HG02852 (cell line): ENCODE data around the gene CSRP1.
"Not testable (repeated sequence)": the region's sequence is repeated elsewhere in the genome, so short reads cannot be mapped to it uniquely, and the experiment has no call there.

Experiments used
- ATAC-seq: cut with Tn5 transposase; IDR thresholded peaks from one replicate; pipeline ENCODE4 v1.9.1; 2021; ENCODE audit warnings: mild to moderate bottlenecking, moderate library complexity; ENCODE audit not compliant: unreplicated experiment

CSRP1 gene

GRCh38 chr1:201506557-201507359 is at the start of gene CSRP1:
CSRP1 (minus strand) TSS chr1:201507123; CDS start chr1:201496303, 10,820 bp downstream.
- ATAC-seq, result peak; percentile 89

- ATAC-seq, result no peak
Observed at GRCh38 chr1:201555593-201555945, 48.6 kb upstream of the CSRP1 start.

- ATAC-seq, result no peak
Observed at GRCh38 chr1:201554789-201555592, 48.1 kb upstream of the CSRP1 start.

DNA sequence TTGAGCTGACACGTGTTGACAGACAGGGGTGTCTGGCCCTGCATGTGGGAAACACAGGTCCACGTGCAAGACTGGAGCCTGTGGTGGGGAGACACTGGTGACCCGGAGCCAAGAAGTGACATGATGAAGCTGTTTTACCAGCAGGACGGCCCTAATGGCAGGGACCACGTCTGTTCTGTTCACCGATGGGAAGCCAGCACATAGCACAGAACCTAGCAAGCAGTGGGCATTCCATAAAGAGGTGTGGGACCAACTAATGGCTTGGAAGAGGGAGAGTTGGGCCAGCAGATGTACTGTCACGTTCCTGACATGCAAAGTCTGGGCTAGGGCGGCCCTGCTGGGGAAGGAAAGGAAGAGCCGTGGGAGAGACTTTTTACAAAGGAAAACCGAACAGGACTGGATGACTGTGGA is 47.3 kb upstream of the CSRP1 start:
- no peak for ATAC-seq

DNA sequence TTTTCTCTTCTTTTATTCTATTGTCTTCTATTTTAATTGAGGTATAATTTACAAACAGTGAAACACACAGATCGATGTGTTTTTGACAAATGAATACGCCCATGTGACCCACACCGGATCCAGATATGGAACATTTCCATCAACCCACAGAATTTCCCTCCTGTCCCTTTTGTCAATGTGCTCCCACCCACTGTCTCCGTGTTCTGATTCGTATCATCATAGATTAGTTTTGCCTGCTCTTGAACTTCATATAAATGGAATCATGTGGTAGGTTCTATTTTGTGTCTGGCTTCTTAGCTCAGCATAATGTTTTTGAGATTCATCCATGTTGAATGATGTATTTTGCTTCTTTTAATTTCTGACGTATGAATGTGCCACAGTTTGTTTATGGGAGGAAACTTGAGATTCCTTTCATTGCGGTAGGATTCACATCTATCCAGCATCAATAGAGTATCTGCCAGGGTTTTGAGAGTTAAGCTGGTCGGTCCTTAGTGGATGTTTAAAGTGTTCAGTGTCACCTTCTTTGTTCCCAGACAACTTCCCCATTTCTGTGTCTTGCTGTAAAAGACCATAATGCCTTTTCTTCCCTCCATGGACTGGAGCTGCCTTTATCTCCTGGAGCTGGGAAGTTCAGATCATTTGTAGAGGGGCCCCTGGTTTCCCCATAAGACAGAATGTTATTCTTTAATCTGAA is 46.7 kb upstream of the CSRP1 start:
- ATAC-seq, result no peak

GRCh38 chr1:201552941-201553351 is 46.0 kb upstream of the CSRP1 start:
- ATAC-seq, result no peak

DNA sequence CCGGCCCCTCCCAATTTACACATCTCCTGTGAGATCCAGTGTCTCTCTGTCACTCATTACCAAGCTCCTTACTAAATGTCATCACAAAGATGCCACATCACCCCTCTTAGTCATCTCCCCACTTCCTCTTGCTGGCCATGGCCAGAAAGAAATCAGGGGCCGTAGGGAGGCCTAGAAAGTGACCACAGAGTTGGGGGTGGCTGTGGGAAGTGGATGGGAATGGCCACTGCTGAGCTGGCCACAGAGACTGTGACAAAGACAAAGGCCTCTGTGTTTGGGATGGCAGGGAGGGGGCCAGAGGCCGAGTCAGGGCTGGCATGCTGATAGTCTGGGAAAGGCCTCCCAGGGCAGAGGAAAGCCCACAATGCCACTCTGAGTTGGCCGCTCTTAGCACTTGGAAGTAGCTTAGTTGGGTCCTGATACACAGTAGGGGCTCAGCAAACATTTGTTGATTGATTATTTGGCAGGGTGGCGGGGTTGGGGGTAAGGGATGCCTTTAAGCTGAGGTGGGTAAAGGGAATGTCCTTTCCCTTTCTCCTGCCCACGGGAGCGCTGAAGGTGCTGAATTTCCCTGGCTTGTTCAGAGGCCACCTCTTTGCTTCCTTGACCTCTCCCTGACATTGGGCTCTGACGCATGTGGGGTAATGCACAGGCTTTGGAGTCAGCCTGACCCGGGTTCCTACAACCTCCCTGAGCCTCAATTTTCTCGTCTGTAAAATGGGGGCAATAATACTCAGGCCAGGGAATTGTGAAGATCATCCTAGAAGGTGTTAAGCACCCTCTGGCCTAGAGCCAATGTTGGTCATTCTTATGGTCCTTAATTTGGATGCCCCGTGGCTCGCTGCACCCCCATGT is 45.2 kb upstream of the CSRP1 start:
- no peak for ATAC-seq

DNA sequence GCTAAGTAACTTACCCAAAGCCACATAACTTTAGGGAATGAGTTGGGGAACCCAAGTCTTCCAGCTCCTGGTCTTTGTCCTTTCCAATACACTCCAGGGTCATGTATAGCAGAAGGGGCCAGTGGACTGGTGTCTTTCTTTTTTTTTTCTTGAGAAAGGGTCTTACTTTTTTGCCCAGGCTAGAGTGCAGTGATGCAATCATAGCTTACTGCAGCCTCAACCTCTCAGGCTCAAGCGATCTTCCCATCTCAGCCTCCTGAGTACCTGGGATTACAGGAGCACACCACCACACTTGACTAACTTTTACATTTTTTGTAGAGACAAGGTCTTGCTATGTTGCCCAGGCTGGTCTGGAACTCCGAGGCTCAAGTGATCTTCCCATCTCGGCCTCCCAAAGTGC is 44.2 kb upstream of the CSRP1 start:
- no peak for ATAC-seq

DNA sequence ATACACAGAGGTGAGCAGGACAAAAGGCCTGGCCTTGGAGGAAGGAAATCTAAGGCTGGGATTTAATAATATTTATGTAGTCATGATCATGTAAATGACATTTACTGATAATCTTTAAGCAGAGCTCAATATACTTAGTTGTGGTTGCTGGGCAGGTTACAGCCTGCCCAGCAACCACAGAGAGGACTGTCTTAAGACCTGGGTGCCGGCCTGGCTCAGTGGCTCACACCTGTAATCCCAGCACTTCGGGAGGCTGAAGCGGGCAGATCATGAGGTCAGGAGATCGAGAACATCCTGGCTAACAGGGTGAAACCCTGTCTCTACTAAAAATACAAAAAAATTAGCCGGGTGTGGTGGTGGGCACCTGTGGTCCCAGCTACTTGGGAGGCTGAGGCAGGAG is 42.6 kb upstream of the CSRP1 start:
- not testable (repeated sequence) for ATAC-seq

DNA sequence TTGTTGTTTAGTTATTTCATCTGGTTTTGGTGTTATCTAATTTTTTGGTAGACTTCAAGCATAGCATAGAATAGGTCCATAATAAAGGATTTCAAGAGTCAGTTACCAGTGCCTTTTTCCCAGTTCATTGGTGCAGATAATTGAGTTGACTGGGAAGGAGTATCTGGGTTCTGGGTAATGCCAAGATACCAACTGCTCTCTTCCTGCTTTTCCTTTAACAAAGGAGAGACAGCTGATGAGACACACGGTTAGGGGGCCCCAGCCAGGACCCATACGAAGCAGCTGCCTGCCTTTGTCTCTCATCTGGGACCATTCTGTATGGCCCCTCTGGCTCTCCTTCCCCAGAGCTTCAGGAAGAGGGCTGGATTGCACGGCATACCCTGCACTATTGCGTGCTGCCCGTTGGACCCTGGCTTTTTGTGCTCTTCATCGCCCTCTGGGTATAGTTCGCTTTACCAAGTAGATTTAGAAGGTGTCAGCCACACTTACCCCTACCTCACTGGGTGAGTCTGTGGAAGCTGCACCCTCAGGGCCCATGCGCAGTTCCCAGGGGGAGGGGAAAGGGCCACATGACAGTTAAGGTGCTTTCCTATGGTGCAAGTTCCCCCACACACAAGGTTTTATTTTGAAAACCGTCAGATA is 39.0 kb upstream of the CSRP1 start:
- ATAC-seq, result no peak

- ATAC-seq, result no peak
Observed at GRCh38 chr1:201544710-201545109, 37.8 kb upstream of the CSRP1 start.

DNA sequence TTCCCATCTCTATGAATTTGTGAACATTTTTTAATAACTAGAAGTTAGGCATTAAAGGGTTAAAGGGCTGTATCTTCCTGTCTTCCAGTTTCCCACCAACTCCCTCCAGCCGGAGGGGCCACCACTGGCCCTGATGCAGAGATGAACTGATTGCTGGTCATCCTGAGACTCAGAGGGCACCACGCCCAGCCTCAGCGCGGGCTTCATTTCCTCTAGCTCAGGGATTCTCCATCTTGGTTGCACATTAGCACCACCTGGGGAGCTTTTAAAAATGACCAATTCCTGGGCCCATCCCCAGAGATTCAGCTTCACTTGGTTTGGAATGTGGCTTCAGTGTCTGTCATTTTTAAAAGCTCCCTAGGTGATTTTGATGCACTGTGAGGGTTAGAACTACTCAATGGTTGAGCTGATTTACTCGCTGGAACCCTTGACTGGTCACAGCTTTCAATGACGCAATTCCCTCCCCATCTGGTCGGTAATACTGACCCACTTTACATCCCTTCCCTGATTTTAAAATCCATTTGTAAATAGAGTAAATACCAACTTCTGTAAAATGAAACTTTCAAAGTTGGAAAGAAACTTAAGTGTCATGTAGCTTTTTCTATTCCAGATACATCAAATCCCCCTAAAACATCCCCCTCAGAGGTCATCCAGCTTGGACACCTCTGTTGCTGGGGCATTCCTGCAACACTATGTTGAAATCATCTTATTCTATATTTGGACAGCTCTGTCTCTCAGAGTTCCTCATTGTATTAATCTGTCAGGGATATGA is 37.1 kb upstream of the CSRP1 start:
- ATAC-seq, result no peak

DNA sequence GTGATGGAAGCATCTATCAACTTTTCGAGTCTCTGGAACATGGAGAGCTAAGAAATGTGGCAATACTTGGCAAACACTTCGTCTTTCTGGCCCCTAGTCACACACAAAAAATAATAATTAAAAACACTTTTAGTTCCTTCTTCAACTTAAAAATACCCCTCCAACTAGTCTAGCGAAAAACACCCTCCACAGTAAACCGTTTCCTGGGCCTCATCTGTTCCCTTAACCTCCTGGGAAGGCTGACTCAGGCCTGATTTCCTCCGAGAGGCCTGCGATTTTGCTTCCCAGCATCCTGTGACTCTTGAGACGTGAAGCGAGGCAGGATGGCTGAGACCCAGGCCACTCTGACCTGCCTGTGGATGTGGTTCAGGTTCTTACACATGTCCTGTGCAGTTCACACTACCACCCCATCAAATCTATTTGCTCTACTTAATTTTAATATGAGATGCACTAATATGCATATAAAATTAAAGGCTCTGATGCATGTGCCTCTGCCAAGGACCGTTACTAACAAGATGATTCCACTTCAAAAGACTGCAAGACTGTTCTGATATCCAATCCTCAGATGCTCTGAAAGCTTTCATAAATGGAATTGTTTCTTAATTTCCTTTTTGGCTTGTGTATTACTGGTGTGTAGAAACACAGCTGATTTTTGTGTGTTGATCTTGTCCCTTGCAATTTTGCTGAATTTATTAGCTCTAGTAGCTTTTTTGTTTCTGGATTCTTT is 35.5 kb upstream of the CSRP1 start:
- ATAC-seq, result no peak

- no peak for ATAC-seq
Observed at GRCh38 chr1:201540846-201541735, 34.2 kb upstream of the CSRP1 start.

- no peak for ATAC-seq
Observed at GRCh38 chr1:201539561-201540431, 32.9 kb upstream of the CSRP1 start.

- no peak for ATAC-seq
Observed at GRCh38 chr1:201538612-201539551, 32.0 kb upstream of the CSRP1 start, which contains the start of gene NAV1. NAV1 (plus strand) TSS chr1:201539127; CDS start chr1:201622885, 83,758 bp downstream.
